ENCODE results near the gene ALKBH3. TPM values are rescaled to one million over a fixed set of nuclear protein-coding genes. Genes with fewer than 3 reads are reported as not detected.

Gene ALKBH3
- polyA plus RNA-seq, 1 donor (not counting 4 experiments of a cell fraction or from before 2014, with no cell fraction given), result 42.4 TPM

DNA sequence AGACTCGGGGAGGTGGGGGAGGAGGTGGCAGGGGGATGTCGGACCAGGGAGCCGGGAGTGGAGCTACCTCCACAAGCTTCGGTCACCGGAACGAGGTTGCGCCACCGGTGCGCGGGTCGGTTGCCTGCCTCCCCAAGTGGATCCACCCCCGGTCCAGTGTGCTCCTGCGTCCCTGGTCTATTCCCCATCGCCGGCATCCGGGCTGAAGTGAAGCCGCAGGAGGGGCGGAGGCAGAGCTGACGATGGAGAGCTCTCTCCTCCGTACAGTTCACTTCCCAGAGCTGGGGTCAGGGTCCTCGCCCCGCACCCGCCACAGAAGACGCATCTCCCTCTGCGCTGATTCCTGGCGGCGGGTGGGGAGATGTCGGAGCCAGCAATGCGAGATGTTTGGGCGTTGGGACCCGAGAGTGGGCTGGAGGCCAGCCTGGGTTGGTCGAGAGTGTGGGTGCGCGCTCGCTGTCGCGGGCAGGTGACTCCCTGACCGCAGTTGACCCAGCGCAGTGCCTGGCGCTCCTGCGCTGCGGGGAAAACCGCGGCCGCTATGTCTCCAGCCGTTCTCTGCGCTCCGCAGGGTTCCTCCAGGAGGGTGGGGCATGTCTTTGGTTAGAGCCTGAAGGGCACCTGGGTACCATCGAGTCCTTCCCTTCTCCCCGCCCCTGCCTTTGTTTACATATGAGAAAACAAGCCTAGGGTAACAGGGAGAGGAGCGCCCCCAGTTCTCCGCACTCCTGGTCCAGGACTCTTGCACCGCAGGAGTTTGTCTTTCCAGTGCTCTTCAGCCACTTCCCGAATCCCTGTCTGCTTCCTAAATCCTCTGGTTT lies 63.5 kb downstream of the ALKBH3 start:
- Histone ChIP-seq H3K27me3 (ENCODE audit: control insufficient read depth, extremely low read depth, insufficient read depth, low read length) (peaks cover 56% of the 10 kb centered on the region), H2AFZ (ENCODE audit: control insufficient read depth, low read length) (no peak overlapping the region), H3K27ac (ENCODE audit: control insufficient read depth, insufficient read depth, low read length) (no peak overlapping the region), H3K4me1 (ENCODE audit: control insufficient read depth, extremely low read depth, insufficient read depth, low read length) (peaks cover 15% of the 10 kb centered on the region), H4K20me1 (ENCODE audit: control insufficient read depth, extremely low read depth, insufficient read depth, low read length) (peaks cover 3% of the 10 kb centered on the region), H3K79me2 (ENCODE audit: control insufficient read depth, insufficient read depth, low read length) (no peaks in the 10 kb centered on the region), H3K9me3 (ENCODE audit: control insufficient read depth, low read depth, low read length) (no peaks in the 10 kb centered on the region), H3K36me3 (ENCODE audit: control insufficient read depth in 2 of 2, extremely low read depth in 1 of 2, insufficient read depth in 2 of 2, low read length in 2 of 2) (no peaks in the 10 kb centered on the region), H3K9me1 (ENCODE audit: control insufficient read depth, extremely low read depth, insufficient read depth, low read length) (no peaks in the 10 kb centered on the region), H3K4me3 (ENCODE audit: control insufficient read depth in 2 of 3, extremely low read depth in 1 of 3, insufficient read depth in 2 of 3, low read depth in 1 of 3, low read length in 3 of 3) (peak overlapping the region in 2 of 3 experiments; percentile 62), H3K9ac (ENCODE audit: control insufficient read depth, extremely low read depth, insufficient read depth, low read length) (no peak overlapping the region), H3K4me2 (ENCODE audit: control insufficient read depth, extremely low read depth, insufficient read depth, low read depth, low read length) (peak overlapping the region; percentile 74)
- FAIRE-seq (no peak), DNase-seq (ENCODE audit: low read depth, low spot score) (no peak)
- TF ChIP-seq, protein P1, sequence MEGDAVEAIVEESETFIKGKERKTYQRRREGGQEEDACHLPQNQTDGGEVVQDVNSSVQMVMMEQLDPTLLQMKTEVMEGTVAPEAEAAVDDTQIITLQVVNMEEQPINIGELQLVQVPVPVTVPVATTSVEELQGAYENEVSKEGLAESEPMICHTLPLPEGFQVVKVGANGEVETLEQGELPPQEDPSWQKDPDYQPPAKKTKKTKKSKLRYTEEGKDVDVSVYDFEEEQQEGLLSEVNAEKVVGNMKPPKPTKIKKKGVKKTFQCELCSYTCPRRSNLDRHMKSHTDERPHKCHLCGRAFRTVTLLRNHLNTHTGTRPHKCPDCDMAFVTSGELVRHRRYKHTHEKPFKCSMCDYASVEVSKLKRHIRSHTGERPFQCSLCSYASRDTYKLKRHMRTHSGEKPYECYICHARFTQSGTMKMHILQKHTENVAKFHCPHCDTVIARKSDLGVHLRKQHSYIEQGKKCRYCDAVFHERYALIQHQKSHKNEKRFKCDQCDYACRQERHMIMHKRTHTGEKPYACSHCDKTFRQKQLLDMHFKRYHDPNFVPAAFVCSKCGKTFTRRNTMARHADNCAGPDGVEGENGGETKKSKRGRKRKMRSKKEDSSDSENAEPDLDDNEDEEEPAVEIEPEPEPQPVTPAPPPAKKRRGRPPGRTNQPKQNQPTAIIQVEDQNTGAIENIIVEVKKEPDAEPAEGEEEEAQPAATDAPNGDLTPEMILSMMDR (optimal IDR thresholded peaks at IDR 0.05 in 1 of 3, IDR thresholded peaks at IDR 0.05 in 1 of 3, conservative IDR thresholded peaks at IDR 0.05 in 1 of 3; ENCODE audit: extremely low read depth in 1 of 3, insufficient read depth in 2 of 3, low read length in 3 of 3), result no peak
- TF ChIP-seq EZH2 (IDR thresholded peaks at IDR 0.05; ENCODE audit: low read length), result peak; percentile 98
- dilution Hi-C loops (cut with MboI; ENCODE audit: extremely low pct_ligation_motif_present, low sequenced_read_pairs), result no loop called here

DNA sequence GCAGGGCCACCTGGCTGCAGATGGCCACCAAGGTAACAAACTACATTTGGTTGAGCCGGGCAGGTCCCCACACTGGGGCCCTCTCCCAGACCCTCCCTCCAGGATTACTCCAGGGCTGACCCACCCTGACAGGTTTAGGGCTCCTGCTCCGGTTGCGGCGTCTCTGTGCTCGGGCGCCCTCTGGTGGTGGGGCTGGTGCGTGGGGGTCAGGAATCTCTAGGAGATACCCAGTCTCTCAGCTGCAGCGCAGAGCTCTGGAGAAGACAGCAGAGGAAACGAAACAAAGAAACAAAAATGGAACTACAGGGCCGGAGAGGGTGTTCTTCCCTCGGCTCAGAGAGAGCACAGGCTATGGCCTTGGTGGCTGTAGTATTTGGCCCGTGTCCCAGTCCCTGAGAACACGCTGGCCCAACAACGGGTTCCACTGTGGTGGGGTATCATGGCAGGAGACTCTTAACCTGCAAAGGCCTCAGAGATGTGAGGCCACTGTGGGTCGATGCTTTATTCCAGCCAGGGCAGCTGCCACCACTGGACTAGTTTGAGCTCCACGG lies 64.2 kb downstream of the ALKBH3 start:
- DNase-seq (ENCODE audit: low read depth, low spot score), result no peak
- H3K4me3 ChIP-seq (ENCODE audit: control insufficient read depth in 2 of 3, extremely low read depth in 1 of 3, insufficient read depth in 2 of 3, low read depth in 1 of 3, low read length in 3 of 3), result peak overlapping the region in 2 of 3 experiments; percentile 18 to 62
- no peaks in the 10 kb centered on the region for H3K9me1 ChIP-seq (ENCODE audit: control insufficient read depth, extremely low read depth, insufficient read depth, low read length)
- H3K9ac ChIP-seq (ENCODE audit: control insufficient read depth, extremely low read depth, insufficient read depth, low read length), result no peak overlapping the region
- H4K20me1 ChIP-seq (ENCODE audit: control insufficient read depth, extremely low read depth, insufficient read depth, low read length), result peaks cover 3% of the 10 kb centered on the region
- H3K27me3 ChIP-seq (ENCODE audit: control insufficient read depth, extremely low read depth, insufficient read depth, low read length), result peaks cover 56% of the 10 kb centered on the region
- H3K4me1 ChIP-seq (ENCODE audit: control insufficient read depth, extremely low read depth, insufficient read depth, low read length), result peaks cover 15% of the 10 kb centered on the region
- dilution Hi-C loops (cut with MboI; ENCODE audit: extremely low pct_ligation_motif_present, low sequenced_read_pairs), result no loop called here
- H3K36me3 ChIP-seq (ENCODE audit: control insufficient read depth in 2 of 2, extremely low read depth in 1 of 2, insufficient read depth in 2 of 2, low read length in 2 of 2), result no peaks in the 10 kb centered on the region
- no peaks in the 10 kb centered on the region for H3K9me3 ChIP-seq (ENCODE audit: control insufficient read depth, low read depth, low read length)
- FAIRE-seq, result no peak
- TF ChIP-seq, protein P1 (optimal IDR thresholded peaks at IDR 0.05 in 1 of 3, IDR thresholded peaks at IDR 0.05 in 1 of 3, conservative IDR thresholded peaks at IDR 0.05 in 1 of 3; ENCODE audit: extremely low read depth in 1 of 3, insufficient read depth in 2 of 3, low read length in 3 of 3), result peak; percentile 72 to 92 (median 83)
- no peak for TF ChIP-seq EZH2 (IDR thresholded peaks at IDR 0.05; ENCODE audit: low read length)
- no peak overlapping the region for H3K27ac ChIP-seq (ENCODE audit: control insufficient read depth, insufficient read depth, low read length)
- H3K4me2 ChIP-seq (ENCODE audit: control insufficient read depth, extremely low read depth, insufficient read depth, low read depth, low read length), result peak overlapping the region; percentile 74
- no peak overlapping the region for H2AFZ ChIP-seq (ENCODE audit: control insufficient read depth, low read length)
- H3K79me2 ChIP-seq (ENCODE audit: control insufficient read depth, insufficient read depth, low read length), result no peaks in the 10 kb centered on the region
